ENCODE results near the gene MLXIPL. TPM values are rescaled to one million over a fixed set of nuclear protein-coding genes. Genes with fewer than 3 reads are reported as not detected.
A peak's percentile ranks its signal among the peaks of the same experiment; 100 is the strongest.

The MLXIPL gene
- total RNA-seq, 1 donor from 2014 or later: 0.90 TPM

- no peaks in the 10 kb centered on the region for H3K36me3 ChIP-seq
- peaks cover 64% of the 10 kb centered on the region for H3K27me3 ChIP-seq
- H3K4me2 ChIP-seq: peak overlapping the region; percentile 95
- H3K4me3 ChIP-seq: peak overlapping the region; percentile 61
- no peaks in the 10 kb centered on the region for H3K9me3 ChIP-seq (ENCODE audit: low read depth)
- TF ChIP-seq EZH2phosphoT487 (IDR thresholded peaks at IDR 0.05) (no peak), CTCF (IDR thresholded peaks at IDR 0.05) (no peak), EZH2 (IDR thresholded peaks at IDR 0.05) (peak; percentile 22)
- no peaks in the 10 kb centered on the region for H3K4me1 ChIP-seq
- peak overlapping the region; percentile 52 for H3K4me3 Mint-ChIP-seq
- DNase-seq (ENCODE audit: low spot score): no peak
- H3K4me1 Mint-ChIP-seq: peaks cover 5% of the 10 kb centered on the region
- H3K9me3 Mint-ChIP-seq: no peaks in the 10 kb centered on the region
- no peak overlapping the region for H3K27ac ChIP-seq
- H3K79me2 ChIP-seq (ENCODE audit: low read depth): no peaks in the 10 kb centered on the region
- peaks cover 49% of the 10 kb centered on the region for H3K27me3 Mint-ChIP-seq (ENCODE audit: insufficient read depth, low read depth)
- no peak overlapping the region for H3K9ac ChIP-seq
- peaks cover 5% of the 10 kb centered on the region for H3F3A ChIP-seq (ENCODE audit: low read depth)
- H3K36me3 Mint-ChIP-seq: no peaks in the 10 kb centered on the region
- H2AFZ ChIP-seq (replicated peaks): no peak overlapping the region
- no peak overlapping the region for H3K27ac Mint-ChIP-seq
- H4K20me1 ChIP-seq (ENCODE audit: low read depth): no peaks in the 10 kb centered on the region
These were observed 22.7 kb upstream of the MLXIPL start for GRCh38 chr7:73646785-73647724.

- Mint-ChIP-seq H3K9me3 (peaks cover 3% of the 10 kb centered on the region), H3K4me3 (no peak overlapping the region), H3K36me3 (no peaks in the 10 kb centered on the region), H3K27me3 (ENCODE audit: insufficient read depth, low read depth) (peaks cover 50% of the 10 kb centered on the region), H3K4me1 (peaks cover 5% of the 10 kb centered on the region), H3K27ac (no peak overlapping the region)
- Histone ChIP-seq H3K79me2 (ENCODE audit: low read depth) (no peaks in the 10 kb centered on the region), H3K4me2 (no peak overlapping the region), H3K4me3 (no peak overlapping the region), H3K36me3 (no peaks in the 10 kb centered on the region), H3F3A (ENCODE audit: low read depth) (peaks cover 5% of the 10 kb centered on the region), H3K4me1 (no peaks in the 10 kb centered on the region), H2AFZ (replicated peaks) (no peak overlapping the region), H3K27me3 (peaks cover 54% of the 10 kb centered on the region), H3K27ac (no peak overlapping the region), H4K20me1 (ENCODE audit: low read depth) (no peaks in the 10 kb centered on the region), H3K9ac (no peak overlapping the region), H3K9me3 (ENCODE audit: low read depth) (no peaks in the 10 kb centered on the region)
- no peak for DNase-seq (ENCODE audit: low spot score)
- no peak for TF ChIP-seq CTCF (IDR thresholded peaks at IDR 0.05)
These were observed 21.4 kb upstream of the MLXIPL start for GRCh38 chr7:73645643-73646174.

GRCh38 chr7:73644688-73645286 is 20.5 kb upstream of the MLXIPL start:
- Histone ChIP-seq H3K27ac (no peak overlapping the region), H3K27me3 (peaks cover 44% of the 10 kb centered on the region), H3K4me1 (no peaks in the 10 kb centered on the region), H3K9ac (no peak overlapping the region), H3K9me3 (ENCODE audit: low read depth) (no peaks in the 10 kb centered on the region), H3K4me2 (no peak overlapping the region), H2AFZ (replicated peaks) (no peak overlapping the region), H3K4me3 (no peak overlapping the region), H3K36me3 (no peaks in the 10 kb centered on the region), H3F3A (ENCODE audit: low read depth) (peaks cover 5% of the 10 kb centered on the region), H3K79me2 (ENCODE audit: low read depth) (no peaks in the 10 kb centered on the region), H4K20me1 (ENCODE audit: low read depth) (no peaks in the 10 kb centered on the region)
- H3K9me3 Mint-ChIP-seq: peaks cover 3% of the 10 kb centered on the region
- no peak overlapping the region for H3K27ac Mint-ChIP-seq
- H3K27me3 Mint-ChIP-seq (ENCODE audit: insufficient read depth, low read depth): peaks cover 45% of the 10 kb centered on the region
- peak overlapping the region; percentile 57 for H3K4me3 Mint-ChIP-seq
- TF ChIP-seq EZH2phosphoT487 (IDR thresholded peaks at IDR 0.05) (no peak), CTCF (IDR thresholded peaks at IDR 0.05) (no peak), EZH2 (IDR thresholded peaks at IDR 0.05) (no peak)
- DNase-seq (ENCODE audit: low spot score): no peak
- H3K36me3 Mint-ChIP-seq: no peaks in the 10 kb centered on the region
- peaks cover 5% of the 10 kb centered on the region for H3K4me1 Mint-ChIP-seq

All from neural progenitor cell (in vitro differentiated cells).